K562 (cell line): ENCODE data around the gene HMGN3.

Experiments used
- EGR1 ChIP-seq: fragments of 450-650 bp; conservative IDR thresholded peaks from 2 replicates; pipeline ENCODE4 v1.6.1; 2017; ENCODE audit warnings: mild to moderate bottlenecking
- EZH2 ChIP-seq: IDR thresholded peaks from 2 replicates; pipeline ENCODE4 v1.6.1; 2012; ENCODE audit warnings: low read depth, mild to moderate bottlenecking, inconsistent platforms, low read length, borderline replicate concordance
- MEF2D ChIP-seq: conservative IDR thresholded peaks from 2 replicates; pipeline ENCODE4 v1.6.1; 2016; ENCODE audit warnings: low read depth, missing genetic modification characterization, missing compliant biosample characterization
- RAD21 ChIP-seq, 2 experiments: fragments of 250-450 bp in 1 of 2; fragments of 450-650 bp in 1 of 2; sonication (Bioruptor Pico) in 1 of 2; formaldehyde crosslinking in 1 of 2; IDR thresholded peaks in 1 of 2; conservative IDR thresholded peaks in 1 of 2; 2 replicates each; pipeline versions ENCODE4 v1.4.0 to v1.8.0; 2020 to 2022; ENCODE audit warnings: mild to moderate bottlenecking in 2 of 2, moderate library complexity in 1 of 2

DNA sequence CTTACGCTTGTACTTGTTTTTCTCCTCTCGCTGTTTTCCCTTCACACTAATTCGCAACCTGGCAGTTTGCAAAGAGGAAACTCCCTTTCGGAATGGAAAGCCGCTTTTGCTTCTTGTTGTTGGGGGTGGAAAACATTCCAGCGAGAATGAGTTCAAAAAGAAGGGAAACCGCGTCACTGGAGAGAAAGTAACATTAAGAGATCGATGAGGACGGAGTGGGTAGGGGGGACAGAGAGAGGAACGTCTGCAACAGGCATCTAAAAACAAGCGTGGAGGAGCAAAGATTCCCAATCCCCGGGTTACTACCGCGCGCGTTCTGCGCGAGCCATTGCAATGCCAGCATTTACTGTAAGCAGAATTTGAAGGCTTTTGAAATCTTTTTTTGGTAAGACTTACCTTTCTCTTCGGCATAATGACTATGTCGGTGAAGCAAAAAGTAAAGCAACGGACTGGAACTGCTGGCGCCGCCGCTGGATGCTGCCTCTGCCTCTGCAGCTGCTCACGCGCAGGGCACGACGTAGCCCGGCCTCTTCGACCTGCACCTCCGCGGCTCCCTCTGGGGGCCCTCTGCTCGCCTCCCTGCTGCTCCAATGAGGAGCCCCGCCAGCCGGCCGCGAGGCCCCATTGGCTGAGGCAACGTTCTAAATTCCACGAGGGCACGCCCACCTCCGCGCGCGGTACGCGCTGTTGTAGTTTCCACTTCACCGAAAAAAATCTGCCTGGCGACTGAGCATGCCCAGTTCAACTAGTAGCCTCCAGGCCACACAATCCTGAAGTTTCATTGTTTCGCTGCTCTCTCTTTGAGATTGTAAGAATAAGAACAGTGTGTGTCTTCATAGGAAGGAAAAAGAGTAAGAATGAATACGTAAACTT, at the start of gene HMGN3:
- TF ChIP-seq EGR1 (peak; percentile 21; the same call in 1 of the 2 replicates), EZH2 (no peak), RAD21 (CRISPR knock-in tag; conservative IDR thresholded peaks at IDR 0.05 in 1 of 2, IDR thresholded peaks at IDR 0.05 in 1 of 2) (no peak), MEF2D (tag) (no peak)
